Liver (tissue), 9 donors: ENCODE measurements around the gene PRR23E. TPM values are rescaled to one million over a fixed set of nuclear protein-coding genes. Genes with fewer than 3 reads are reported as not detected.

ENCODE experiments used
- DNase-seq: peaks from one replicate; pipeline ENCODE4 v3.0.0-alpha.2; 2017; ENCODE audit warnings: low spot score
- H3K27ac ChIP-seq, 2 donors: one replicate each; pipeline ENCODE4 v1.7.0; 2013; ENCODE audit warnings: inconsistent platforms in 2 of 2, low read length in 2 of 2, control low read depth in 1 of 2, low read depth in 1 of 2, mild to moderate bottlenecking in 1 of 2
- H3K27me3 ChIP-seq, 4 donors: one replicate each; pipeline versions ENCODE4 v1.6.1 to v1.7.0; 2013; ENCODE audit warnings: low read length in 3 of 4, inconsistent platforms in 1 of 4, mild to moderate bottlenecking in 1 of 4, moderate library complexity in 1 of 4; ENCODE audit not compliant: control insufficient read depth in 4 of 4, insufficient read depth in 4 of 4
- H3K36me3 ChIP-seq, 4 donors: one replicate each; pipeline versions ENCODE4 v1.6.1 to v1.7.0; 2013; ENCODE audit warnings: low read length in 3 of 4, mild to moderate bottlenecking in 3 of 4, low read depth in 1 of 4, moderate library complexity in 1 of 4; ENCODE audit not compliant: control insufficient read depth in 4 of 4, insufficient read depth in 3 of 4
- H3K4me1 ChIP-seq, 4 donors: one replicate each; pipeline versions ENCODE4 v1.6.1 to v1.7.0; 2013; ENCODE audit warnings: low read length in 3 of 4, mild to moderate bottlenecking in 3 of 4, moderate library complexity in 1 of 4; ENCODE audit not compliant: control insufficient read depth in 4 of 4, insufficient read depth in 4 of 4
- H3K4me3 ChIP-seq, 3 donors: one replicate each; pipeline versions ENCODE4 v1.6.1 to v1.7.0; 2013; ENCODE audit warnings: low read length in 3 of 3, control low read depth in 1 of 3, low read depth in 1 of 3, mild to moderate bottlenecking in 1 of 3
- H3K9ac ChIP-seq, 2 donors: one replicate each; pipeline ENCODE4 v1.7.0; 2013; ENCODE audit warnings: low read length in 2 of 2, mild to moderate bottlenecking in 2 of 2, moderate library complexity in 2 of 2, control low read depth in 1 of 2, low read depth in 1 of 2
- H3K9me3 ChIP-seq, 4 donors: one replicate each; pipeline versions ENCODE4 v1.6.1 to v1.7.0; 2013; ENCODE audit warnings: low read length in 3 of 4; ENCODE audit not compliant: control insufficient read depth in 4 of 4
- ATF3 ChIP-seq: IDR thresholded peaks from 2 replicates; pipeline ENCODE4 v1.6.1; 2016; ENCODE audit warnings: antibody characterized with exemption
- CTCF ChIP-seq: fragments of 150-350 bp; IDR thresholded peaks from 2 replicates; pipeline ENCODE4 v1.5.1; 2017; ENCODE audit warnings: improper control_type of control experiment, low read depth, low read length; ENCODE audit not compliant: missing input control
- EGR1 ChIP-seq, 2 donors: IDR thresholded peaks; 2 replicates each; pipeline ENCODE4 v1.6.1; 2016 to 2018; ENCODE audit warnings: antibody characterized with exemption in 2 of 2, low read depth in 2 of 2
- FOXA1 ChIP-seq: IDR thresholded peaks from 2 replicates; pipeline ENCODE4 v1.6.1; 2016; ENCODE audit warnings: antibody characterized with exemption
- FOXA2 ChIP-seq: IDR thresholded peaks from 2 replicates; pipeline ENCODE4 v1.6.1; 2016; ENCODE audit warnings: antibody characterized with exemption
- GABPA ChIP-seq, 2 donors: IDR thresholded peaks in 1 of 2; conservative IDR thresholded peaks in 1 of 2; 2 replicates each; pipeline ENCODE4 v1.6.1; 2016; ENCODE audit warnings: antibody characterized with exemption in 2 of 2, mild to moderate bottlenecking in 1 of 2, moderate library complexity in 1 of 2
- HNF4A ChIP-seq, 2 donors: conservative IDR thresholded peaks; 2 replicates each; pipeline ENCODE4 v1.6.1; 2016; ENCODE audit warnings: antibody characterized with exemption in 2 of 2, mild to moderate bottlenecking in 2 of 2
- HNF4G ChIP-seq: IDR thresholded peaks from 2 replicates; pipeline ENCODE4 v1.6.1; 2016; ENCODE audit warnings: antibody characterized with exemption
- JUND ChIP-seq, 2 donors: IDR thresholded peaks; 2 replicates each; pipeline ENCODE4 v1.6.1; 2016; ENCODE audit warnings: antibody characterized with exemption in 2 of 2
- MAX ChIP-seq: IDR thresholded peaks from 2 replicates; pipeline ENCODE4 v1.6.1; 2016; ENCODE audit warnings: antibody characterized with exemption
- NR2F2 ChIP-seq: IDR thresholded peaks from 2 replicates; pipeline ENCODE4 v1.6.1; 2016; ENCODE audit warnings: antibody characterized with exemption
- RAD21 ChIP-seq, 2 donors: IDR thresholded peaks; 2 replicates each; pipeline ENCODE4 v1.6.1; 2016; ENCODE audit warnings: antibody characterized with exemption in 2 of 2, mild to moderate bottlenecking in 2 of 2
- REST ChIP-seq: IDR thresholded peaks from 2 replicates; pipeline ENCODE4 v1.6.1; 2016; ENCODE audit warnings: antibody characterized with exemption, mild to moderate bottlenecking
- RXRA ChIP-seq, 2 donors: IDR thresholded peaks; 2 replicates each; pipeline ENCODE4 v1.6.1; 2017 to 2018; ENCODE audit warnings: antibody characterized with exemption in 2 of 2, mild to moderate bottlenecking in 1 of 2
- SP1 ChIP-seq: IDR thresholded peaks from 2 replicates; pipeline ENCODE4 v1.6.1; 2018; ENCODE audit warnings: antibody characterized with exemption, mild to moderate bottlenecking
- TAF1 ChIP-seq: conservative IDR thresholded peaks from 2 replicates; pipeline ENCODE4 v1.6.1; 2016; ENCODE audit warnings: antibody characterized with exemption, mild to moderate bottlenecking
- YY1 ChIP-seq: IDR thresholded peaks from 2 replicates; pipeline ENCODE4 v1.6.1; 2016; ENCODE audit warnings: antibody characterized with exemption, mild to moderate bottlenecking
- ZBTB33 ChIP-seq: IDR thresholded peaks from 2 replicates; pipeline ENCODE4 v1.6.1; 2016; ENCODE audit warnings: antibody characterized with exemption
- WGBS: extraction: QIAGEN DNeasy Blood & Tissue Kit; methylation state at CpG from one replicate; pipeline ENCODE4 v1.1.7; 2013; 5-methylcytosine and 5-hydroxymethylcytosine counted together
- polyA plus RNA-seq, 2 donors: library from polyadenylated mRNA; stranded (reverse) in 1 of 2; unstranded in 1 of 2; fragments of 200-250 nt in 1 of 2; fragments of >200 nt in 1 of 2; fragmentation: Nextera tagmentation in 1 of 2; extraction: Ambion mirVana in 1 of 2; gene quantifications; one replicate each; pipeline versions ENCODE4 v1.2.1 to v1.2.3, GENCODE V29; 2013 to 2015
- total RNA-seq, 2 donors: library from RNA; depleted of rRNA; stranded (reverse); fragments of >200 nt; gene quantifications; one replicate each; pipeline ENCODE4 v1.2.3, GENCODE V29; 2014
- donor health status: healthy.
- donor health status: healthy.
- donor health status: healthy.
- donor health status: healthy.
- donor health status: healthy.

The PRR23E gene
- total and polyA plus RNA-seq, 4 donors: not detected

GRCh38 chr3:127183931-127184869 is 8.7 kb upstream of the PRR23E start:
- no peak for TF ChIP-seq FOXA2
- peaks cover 0 to 5% (median 0%) of the 10 kb centered on the region in 4 donors for H3K9me3 ChIP-seq
- WGBS: 88% methylated on average over 23 of the region's 23 CpGs
- DNase-seq: no peak
- no peak overlapping the region for H3K27ac ChIP-seq
- H3K9ac ChIP-seq: no peak overlapping the region
- H3K27me3 ChIP-seq: peaks cover 0 to 3% (median 0%) of the 10 kb centered on the region in 4 donors
- H3K4me3 ChIP-seq: no peak overlapping the region
- no peaks in the 10 kb centered on the region for H3K4me1 ChIP-seq
- H3K36me3 ChIP-seq: no peaks in the 10 kb centered on the region

- TF ChIP-seq FOXA1 (no peak), RAD21 (IDR thresholded peaks at IDR 0.05) (no peak)
- H3K27me3 ChIP-seq: no peaks in the 10 kb centered on the region
- H3K36me3 ChIP-seq: no peaks in the 10 kb centered on the region
- no peak overlapping the region for H3K4me3 ChIP-seq
- 92% methylated on average over 4 of the region's 4 CpGs for WGBS
- H3K9ac ChIP-seq: no peak overlapping the region
- DNase-seq: no peak
- H3K9me3 ChIP-seq: no peaks in the 10 kb centered on the region
- no peaks in the 10 kb centered on the region for H3K4me1 ChIP-seq
- no peak overlapping the region for H3K27ac ChIP-seq
Measured at GRCh38 chr3:127184870-127185216, 8.1 kb upstream of the PRR23E start.

GRCh38 chr3:127185268-127185667 is 7.7 kb upstream of the PRR23E start:
- Histone ChIP-seq H3K36me3 (no peaks in the 10 kb centered on the region), H3K27me3 (no peaks in the 10 kb centered on the region), H3K9me3 (no peaks in the 10 kb centered on the region), H3K9ac (no peak overlapping the region), H3K4me1 (no peaks in the 10 kb centered on the region), H3K27ac (no peak overlapping the region), H3K4me3 (no peak overlapping the region)
- WGBS: 83% methylated on average over 3 of the region's 3 CpGs
- TF ChIP-seq SP1 (no peak), RXRA (IDR thresholded peaks at IDR 0.05) (no peak), CTCF (no peak), NR2F2 (no peak), ATF3 (no peak), JUND (IDR thresholded peaks at IDR 0.05) (no peak), EGR1 (IDR thresholded peaks at IDR 0.05; ENCODE audit: low read depth in 2 of 2) (no peak), RAD21 (IDR thresholded peaks at IDR 0.05) (no peak), MAX (no peak), HNF4A (conservative IDR thresholded peaks at IDR 0.05) (no peak), YY1 (no peak), GABPA (IDR thresholded peaks at IDR 0.05 in 1 of 2, conservative IDR thresholded peaks at IDR 0.05 in 1 of 2) (no peak), REST (no peak), ZBTB33 (no peak), HNF4G (no peak), FOXA2 (no peak), FOXA1 (no peak), TAF1 (no peak)
- DNase-seq: no peak
